GM12873 (cell line): Measurements from ENCODE around the gene ARHGAP5.

Experiments
- CTCF ChIP-seq: IDR thresholded peaks from 2 replicates; pipeline ENCODE4 v1.5.1; 2012; ENCODE audit warnings: low read depth, mild to moderate bottlenecking, moderate library complexity, low read length, control low read depth; ENCODE audit not compliant: insufficient read depth; ENCODE audit errors: missing control alignments

Gene ARHGAP5

GRCh38 chr14:32202491-32202997, 125.4 kb downstream of the ARHGAP5 start:
- no peak for TF ChIP-seq CTCF

GRCh38 chr14:32202998-32203882, 126.1 kb downstream of the ARHGAP5 start, which contains the start of gene RNU6-8:
Gene RNU6-8 (minus strand): TSS chr14:32203269.
- no peak for TF ChIP-seq CTCF

- no peak for TF ChIP-seq CTCF
Measured at GRCh38 chr14:32203928-32204357, 126.8 kb downstream of the ARHGAP5 start.

- no peak for TF ChIP-seq CTCF
Measured at GRCh38 chr14:32205554-32205953, 128.4 kb downstream of the ARHGAP5 start.

- peak; percentile 19 for TF ChIP-seq CTCF
Measured at GRCh38 chr14:32205984-32206383, 128.9 kb downstream of the ARHGAP5 start.

GRCh38 chr14:32206552-32206951, 129.4 kb downstream of the ARHGAP5 start:
- TF ChIP-seq CTCF = no peak

- TF ChIP-seq CTCF = no peak
Measured at GRCh38 chr14:32208490-32208889, 131.4 kb downstream of the ARHGAP5 start.
